Liver (tissue), 3 donors: ENCODE results near the gene BCAR3.

ENCODE experiments used
- ATF3 ChIP-seq: IDR thresholded peaks from 2 replicates; pipeline ENCODE4 v1.6.1; 2016; ENCODE audit warnings: antibody characterized with exemption
- CTCF ChIP-seq: fragments of 150-350 bp; IDR thresholded peaks from 2 replicates; pipeline ENCODE4 v1.5.1; 2017; ENCODE audit warnings: improper control_type of control experiment, low read depth, low read length; ENCODE audit not compliant: missing input control
- EGR1 ChIP-seq, 2 donors: IDR thresholded peaks; 2 replicates each; pipeline ENCODE4 v1.6.1; 2016 to 2018; ENCODE audit warnings: antibody characterized with exemption in 2 of 2, low read depth in 2 of 2
- FOXA1 ChIP-seq: IDR thresholded peaks from 2 replicates; pipeline ENCODE4 v1.6.1; 2016; ENCODE audit warnings: antibody characterized with exemption
- GABPA ChIP-seq, 2 donors: IDR thresholded peaks in 1 of 2; conservative IDR thresholded peaks in 1 of 2; 2 replicates each; pipeline ENCODE4 v1.6.1; 2016; ENCODE audit warnings: antibody characterized with exemption in 2 of 2, mild to moderate bottlenecking in 1 of 2, moderate library complexity in 1 of 2
- JUND ChIP-seq, 2 donors: IDR thresholded peaks; 2 replicates each; pipeline ENCODE4 v1.6.1; 2016; ENCODE audit warnings: antibody characterized with exemption in 2 of 2
- REST ChIP-seq: IDR thresholded peaks from 2 replicates; pipeline ENCODE4 v1.6.1; 2016; ENCODE audit warnings: antibody characterized with exemption, mild to moderate bottlenecking
- RXRA ChIP-seq, 2 donors: IDR thresholded peaks; 2 replicates each; pipeline ENCODE4 v1.6.1; 2017 to 2018; ENCODE audit warnings: antibody characterized with exemption in 2 of 2, mild to moderate bottlenecking in 1 of 2
- TAF1 ChIP-seq: conservative IDR thresholded peaks from 2 replicates; pipeline ENCODE4 v1.6.1; 2016; ENCODE audit warnings: antibody characterized with exemption, mild to moderate bottlenecking
- YY1 ChIP-seq: IDR thresholded peaks from 2 replicates; pipeline ENCODE4 v1.6.1; 2016; ENCODE audit warnings: antibody characterized with exemption, mild to moderate bottlenecking
- ZBTB33 ChIP-seq: IDR thresholded peaks from 2 replicates; pipeline ENCODE4 v1.6.1; 2016; ENCODE audit warnings: antibody characterized with exemption
- TF ChIP-seq, protein P1 (sequence below): IDR thresholded peaks from 2 replicates; pipeline ENCODE4 v1.6.1; 2016; ENCODE audit warnings: antibody characterized with exemption
- donor health status: healthy.
- donor health status: healthy.

DNA sequence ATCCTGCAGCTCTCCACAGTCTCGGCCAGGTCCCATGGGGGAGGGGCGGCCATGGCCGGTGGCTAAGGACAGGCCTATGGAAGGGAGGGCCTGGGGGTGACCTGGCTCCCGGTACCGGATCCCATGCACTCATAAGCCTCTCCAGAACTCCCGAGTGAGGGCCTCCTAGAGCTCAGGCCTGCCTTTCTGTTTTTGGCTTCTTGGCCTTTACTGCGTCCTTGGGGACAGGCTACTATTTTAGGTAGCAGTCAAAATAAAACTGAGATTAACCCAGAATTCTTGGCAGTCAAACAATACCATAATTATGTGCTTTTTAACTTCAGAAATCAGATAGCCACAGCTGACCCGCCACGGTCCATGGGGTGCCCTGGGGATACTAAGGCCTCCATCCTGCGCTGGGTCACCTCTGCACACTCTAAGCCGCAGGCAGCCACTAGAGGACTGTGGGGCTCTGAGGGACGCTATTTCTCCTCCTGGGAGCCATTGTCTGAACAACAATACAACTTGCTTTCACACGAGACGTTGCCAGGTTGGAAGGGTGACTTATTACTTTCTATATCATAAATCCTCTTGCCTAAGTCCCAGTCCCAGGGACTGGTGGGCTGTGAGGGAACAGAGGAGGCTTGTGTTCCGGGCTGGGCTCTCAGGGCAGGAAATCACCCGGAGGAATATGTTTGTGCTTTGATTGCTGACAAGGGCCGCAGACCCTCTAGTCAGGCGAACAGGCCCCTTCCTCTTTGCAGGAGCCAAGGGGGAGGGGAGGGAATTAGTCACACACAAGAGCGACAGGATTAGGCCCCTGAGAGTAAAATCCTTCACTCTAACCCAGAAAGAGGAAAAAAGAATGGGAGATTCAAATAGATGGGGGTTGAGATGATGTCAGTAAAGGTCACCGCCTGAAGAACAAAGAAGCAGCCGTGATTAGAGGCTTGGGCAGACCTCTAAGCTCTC is 40.7 kb upstream of the BCAR3 start:
- no peak for TF ChIP-seq YY1
- TF ChIP-seq ATF3 = no peak
- no peak for TF ChIP-seq EGR1 (IDR thresholded peaks at IDR 0.05; ENCODE audit: low read depth in 2 of 2)
- no peak for TF ChIP-seq CTCF
- no peak for TF ChIP-seq ZBTB33
- TF ChIP-seq FOXA1 = no peak
- no peak for TF ChIP-seq TAF1
- no peak for TF ChIP-seq REST
- TF ChIP-seq RXRA (IDR thresholded peaks at IDR 0.05) = no peak
- TF ChIP-seq JUND (IDR thresholded peaks at IDR 0.05) = no peak
- TF ChIP-seq, protein P1, sequence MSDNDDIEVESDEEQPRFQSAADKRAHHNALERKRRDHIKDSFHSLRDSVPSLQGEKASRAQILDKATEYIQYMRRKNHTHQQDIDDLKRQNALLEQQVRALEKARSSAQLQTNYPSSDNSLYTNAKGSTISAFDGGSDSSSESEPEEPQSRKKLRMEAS = no peak
- TF ChIP-seq GABPA (IDR thresholded peaks at IDR 0.05 in 1 of 2, conservative IDR thresholded peaks at IDR 0.05 in 1 of 2) = no peak
